HTR-8/SVneo (cell line): ENCODE data around the gene HSPG2.
A peak's percentile ranks its signal among the peaks of the same experiment; 100 is the strongest.
"Not testable (repeated sequence)": the region's sequence is repeated elsewhere in the genome, so short reads cannot be mapped to it uniquely, and the experiment has no call there.

Experiments
- DNase-seq: peaks from one replicate; pipeline ENCODE4 v3.0.0; 2011; ENCODE audit warnings: low spot score, mixed read lengths; ENCODE audit not compliant: insufficient read length
- FAIRE-seq: peaks from 2 replicates; lab custom pipeline; 2011; peaks lifted over from hg19 to GRCh38; lab: Jason Lieb, UNC

The HSPG2 gene

DNA sequence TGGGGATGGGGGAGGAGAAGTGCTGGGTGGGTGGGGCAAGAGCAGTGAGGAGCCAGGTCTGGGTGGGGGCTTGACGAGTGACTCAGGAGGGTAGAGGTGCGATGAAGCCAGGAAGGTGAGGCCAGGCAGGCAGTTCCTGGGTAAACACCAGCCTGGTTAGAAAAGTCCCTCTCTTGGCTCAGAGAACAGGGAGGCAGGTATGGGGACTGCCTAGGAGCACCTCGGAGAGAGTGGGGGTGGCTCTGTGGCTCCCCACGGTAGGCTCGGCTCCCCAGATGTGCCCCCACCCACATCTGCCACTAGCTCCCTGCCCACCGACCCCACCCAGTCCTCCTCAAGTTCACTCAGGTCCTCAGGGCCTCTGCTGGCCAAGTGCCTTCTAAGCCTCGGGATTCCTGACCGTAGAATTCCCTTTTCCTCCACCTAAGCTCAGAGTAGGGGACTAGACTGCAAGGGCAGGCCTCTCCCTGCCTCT is 1.2 kb downstream of the HSPG2 start:
- DNase-seq = no peak
- FAIRE-seq = no peak

DNA sequence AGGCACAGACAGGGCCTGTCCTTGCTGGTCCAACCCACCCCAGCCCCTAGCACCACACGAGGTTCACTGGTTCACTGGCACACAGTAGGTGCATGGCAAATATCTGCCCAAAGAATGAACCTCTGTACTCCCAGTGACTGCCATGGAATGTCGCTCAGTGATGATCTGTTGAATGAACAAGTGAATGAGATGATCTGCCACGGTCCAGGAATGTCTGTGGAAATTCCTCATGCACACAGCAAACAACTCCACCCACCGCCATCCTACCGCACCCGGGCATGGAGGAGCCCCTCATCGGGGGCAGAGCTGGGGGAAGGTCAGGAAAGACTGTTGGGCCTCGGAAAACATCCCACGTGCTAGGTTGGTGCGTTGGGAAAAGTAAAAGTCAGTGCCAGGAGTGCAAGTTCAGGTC is 1.7 kb downstream of the HSPG2 start:
- DNase-seq = no peak
- FAIRE-seq = no peak

DNA sequence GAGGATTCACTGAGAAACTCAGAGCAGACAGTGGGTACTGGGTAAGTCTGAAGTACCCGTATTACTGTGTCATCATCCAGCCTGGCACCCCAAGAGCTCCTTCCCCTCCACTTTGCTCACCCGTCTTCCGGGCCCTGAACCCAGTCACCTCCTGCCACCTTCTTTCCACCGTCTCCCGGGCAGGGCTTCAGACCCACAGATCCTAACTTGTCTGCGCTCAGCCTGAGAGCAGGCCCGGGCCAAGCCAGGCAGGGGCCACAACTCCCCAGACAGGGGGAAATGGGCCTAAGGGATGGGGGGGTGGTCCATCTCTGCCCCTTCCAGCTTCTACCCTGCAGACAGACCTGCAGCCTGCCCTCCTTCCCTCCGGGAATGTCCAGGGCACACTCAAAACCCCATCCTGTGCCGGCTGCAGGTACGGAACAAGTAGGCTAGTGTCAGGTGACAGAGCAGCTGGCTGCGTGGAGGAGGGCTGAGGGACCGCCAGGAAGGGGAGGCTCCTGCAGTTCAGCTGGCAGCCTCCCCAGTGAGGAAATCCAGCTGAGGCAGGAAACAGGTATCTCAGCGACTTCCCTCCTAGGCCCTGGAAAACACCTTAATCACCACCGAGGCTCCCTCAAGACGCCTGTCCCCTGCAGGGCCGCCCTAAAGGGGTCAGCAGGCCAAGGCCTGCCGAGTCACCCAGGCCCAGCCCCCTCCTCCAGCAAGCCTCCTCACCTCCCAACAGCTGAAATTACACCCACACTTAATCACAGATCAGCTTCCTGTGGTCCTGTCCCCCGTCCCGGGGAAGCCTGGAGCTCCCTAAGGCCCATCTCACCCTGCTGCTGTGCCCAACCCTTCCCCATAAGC is 3.5 kb downstream of the HSPG2 start:
- FAIRE-seq = peak; percentile 48
- DNase-seq = no peak

DNA sequence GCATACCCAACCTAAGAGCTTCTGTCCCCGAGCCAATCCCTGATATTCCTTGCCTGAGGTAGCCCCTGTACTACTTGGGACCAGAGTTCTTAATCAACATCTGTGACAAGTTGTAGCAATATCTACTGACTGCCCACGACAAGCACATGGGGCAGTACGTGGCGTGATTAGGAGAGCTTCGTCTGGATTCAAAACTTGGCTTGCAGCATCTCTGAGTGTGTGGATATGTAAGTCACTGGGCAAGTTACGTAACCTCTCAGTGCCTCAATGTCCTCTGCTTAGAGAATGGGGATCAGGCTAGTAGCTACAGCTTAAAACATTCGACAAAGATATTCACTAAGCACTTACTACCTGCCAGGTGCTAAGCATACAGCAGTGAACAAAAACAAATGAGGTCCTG is 5.0 kb downstream of the HSPG2 start:
- DNase-seq (no peak), FAIRE-seq (peak; percentile 40)

DNA sequence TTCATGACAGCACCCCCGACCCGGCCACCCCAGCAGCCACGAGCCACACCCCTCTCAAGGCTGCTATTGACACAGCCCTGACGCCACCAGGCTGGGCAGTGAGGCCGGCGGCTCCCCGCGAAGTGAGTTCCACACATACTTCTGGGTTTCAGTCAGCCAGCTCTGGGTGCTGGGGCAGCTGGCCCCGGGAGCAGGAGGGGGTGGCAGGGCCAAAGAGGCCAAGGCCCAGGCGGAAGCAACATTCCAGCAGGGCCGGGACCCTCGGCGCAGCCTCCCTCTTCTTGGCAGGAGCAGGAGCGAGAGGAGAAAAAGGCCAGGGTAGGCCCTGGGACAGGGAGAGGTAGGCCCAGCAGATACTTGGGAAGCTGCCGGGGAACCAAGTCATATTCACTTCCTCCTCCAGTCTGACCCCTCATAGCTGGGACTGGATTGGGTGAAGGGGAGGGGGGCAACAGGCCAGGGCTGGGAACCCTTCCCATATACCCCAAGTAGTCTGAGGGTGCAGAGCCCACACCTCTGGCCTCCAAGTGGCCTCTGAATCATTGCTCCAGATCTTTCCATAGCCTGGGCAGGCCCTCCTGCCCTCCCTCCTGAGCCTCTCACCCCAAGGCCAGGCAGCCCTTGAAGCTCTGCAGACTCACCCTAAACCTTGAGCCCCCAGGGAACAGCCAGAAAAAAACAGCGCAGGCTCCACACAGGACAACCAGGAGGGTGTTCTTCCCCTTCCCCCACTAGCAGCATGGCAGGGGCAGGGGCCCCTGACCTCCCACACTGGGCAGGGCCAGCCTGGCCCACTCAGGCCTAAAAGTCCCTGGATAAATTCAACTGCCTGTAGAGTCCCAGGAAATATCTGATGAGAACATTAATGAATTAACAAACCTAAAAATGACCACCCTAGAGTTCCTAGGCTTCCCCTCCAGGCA is 5.7 kb downstream of the HSPG2 start:
- FAIRE-seq (peak; percentile 84), DNase-seq (peak; percentile 62)

DNA sequence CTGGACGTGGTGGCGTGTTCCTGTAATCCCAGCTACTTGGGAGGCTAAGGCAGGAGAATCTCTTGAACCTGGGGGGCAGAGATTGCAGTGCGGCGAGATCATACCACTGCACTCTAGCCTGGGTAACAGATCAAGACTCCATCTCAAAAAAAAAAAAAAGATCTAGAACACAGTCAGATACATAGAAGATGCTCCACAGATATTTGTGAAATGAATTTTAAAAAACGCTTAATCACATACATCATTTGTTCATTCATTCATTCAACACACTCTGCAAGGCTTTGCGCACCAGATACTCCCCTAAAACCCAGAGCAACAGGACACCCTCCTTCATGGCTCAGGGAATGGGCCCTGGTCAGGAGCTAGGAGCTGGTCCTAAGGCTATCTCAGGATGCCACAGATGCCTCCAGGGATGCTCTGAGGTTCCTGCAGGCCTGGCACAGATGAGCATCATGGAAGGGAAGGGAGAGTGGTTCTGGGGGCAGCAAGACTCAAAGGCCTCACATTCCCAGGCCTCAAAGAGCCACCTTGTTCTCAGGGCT is 6.4 kb downstream of the HSPG2 start:
- no peak for FAIRE-seq
- no peak for DNase-seq

DNA sequence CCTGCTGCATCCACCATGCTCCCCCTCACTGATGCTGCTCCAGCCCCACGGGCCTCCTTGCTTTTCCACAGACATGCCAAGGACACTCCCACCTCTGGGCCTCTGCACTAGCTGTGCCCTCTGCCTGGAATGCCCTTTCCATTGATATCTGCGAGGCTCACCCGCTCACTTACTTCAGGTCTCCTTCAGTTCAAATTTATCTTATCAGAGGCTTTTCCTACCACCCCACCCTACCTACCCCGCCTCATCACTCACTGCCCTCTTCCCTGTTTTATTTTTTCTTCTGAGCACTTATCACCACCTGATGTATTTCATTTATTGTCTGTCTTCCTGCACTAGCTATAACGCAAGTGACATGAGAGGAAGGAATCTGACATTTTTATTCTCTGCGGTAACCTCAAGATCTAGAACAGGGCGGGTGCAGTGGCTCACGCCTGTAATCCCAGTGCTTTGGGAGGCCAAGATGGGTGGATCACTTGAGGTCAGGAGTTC is 7.0 kb downstream of the HSPG2 start:
- FAIRE-seq = no peak
- no peak for DNase-seq

DNA sequence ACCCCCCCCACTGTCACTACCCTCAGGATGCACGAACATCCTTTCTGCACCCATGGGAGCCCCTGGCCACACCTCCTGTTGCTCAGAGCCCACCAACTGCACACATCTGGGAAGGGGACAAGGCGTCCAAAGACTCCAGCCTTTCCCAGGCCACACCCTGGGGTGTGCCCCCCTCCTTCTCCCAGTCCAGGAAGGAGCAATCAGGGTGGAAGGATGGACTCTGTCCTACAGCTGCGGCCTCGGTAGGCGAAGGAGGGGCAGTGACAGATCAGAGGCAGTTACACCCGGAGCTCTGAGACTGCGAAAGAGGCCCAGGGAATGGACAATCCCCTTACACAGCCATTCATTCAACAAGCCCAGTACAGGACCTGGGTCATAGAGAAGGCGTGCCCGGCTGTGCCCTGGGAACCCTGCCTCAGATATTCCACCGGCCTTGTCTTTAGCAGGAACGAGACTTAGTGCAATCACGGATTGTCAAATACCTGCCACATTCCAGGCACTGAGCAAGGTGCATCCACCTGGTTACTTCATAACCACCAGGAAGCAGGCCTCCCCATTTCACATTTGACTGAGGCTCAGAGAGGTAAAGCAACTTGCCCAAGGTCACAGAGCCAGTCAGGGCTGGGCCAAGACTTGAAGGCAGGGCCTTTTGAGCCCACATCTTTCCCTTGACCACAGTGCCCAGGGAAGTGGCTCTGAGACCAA is 9.4 kb downstream of the HSPG2 start:
- DNase-seq = no peak
- no peak for FAIRE-seq

DNA sequence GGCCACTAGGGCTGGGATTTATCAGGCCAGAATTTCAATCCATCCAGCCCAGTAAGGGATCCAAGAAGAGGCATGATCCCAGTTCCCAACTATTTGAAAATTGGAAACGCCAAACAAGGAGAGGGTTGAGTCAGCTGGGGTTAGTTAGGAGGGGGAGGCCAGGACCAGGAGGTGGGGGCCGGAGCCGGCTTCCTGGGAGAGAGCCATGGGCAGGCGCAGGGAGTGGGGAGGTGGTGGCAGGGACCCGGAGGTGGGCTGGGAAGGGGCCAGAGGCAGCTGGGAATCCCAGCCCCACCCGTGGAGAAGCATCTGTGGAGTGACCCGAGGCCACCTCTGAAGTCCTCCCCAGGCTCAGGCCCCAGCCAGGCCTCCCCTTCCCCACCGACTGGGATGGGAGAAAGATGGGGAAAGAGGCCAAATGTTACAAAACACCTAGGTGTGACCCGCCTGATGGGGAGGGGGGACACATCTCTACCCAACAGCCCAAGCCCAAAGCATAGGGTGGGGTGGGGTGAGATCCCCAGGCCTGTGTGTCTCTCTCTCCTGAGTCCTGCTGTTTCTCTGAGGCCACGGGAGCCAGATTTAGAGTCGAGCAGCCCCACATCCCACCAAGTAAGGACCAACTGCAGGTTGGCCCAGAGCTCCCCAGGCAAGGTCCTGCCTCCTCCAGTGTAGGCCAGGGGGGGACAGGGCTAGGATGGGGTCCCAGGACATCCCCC is 10.1 kb downstream of the HSPG2 start:
- no peak for FAIRE-seq
- no peak for DNase-seq

DNA sequence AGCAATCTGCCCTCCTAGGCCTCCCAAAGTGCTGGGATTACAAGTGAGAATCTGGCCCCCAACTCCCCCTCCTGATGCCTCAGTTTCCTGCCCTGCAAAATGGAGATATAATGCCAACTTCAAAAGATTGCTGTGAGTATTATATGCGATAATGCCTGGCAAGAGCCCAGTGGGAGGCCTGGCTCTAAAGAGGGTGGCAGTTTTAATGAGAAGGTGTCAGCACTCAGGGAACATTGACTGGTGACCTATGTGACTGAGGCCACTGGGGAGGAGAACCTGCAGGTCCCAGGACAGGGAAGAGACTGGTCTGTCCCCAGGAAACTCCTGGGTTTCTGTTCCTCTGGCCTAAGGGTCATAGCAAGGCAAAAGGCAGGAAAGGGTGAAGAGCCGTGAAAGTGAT is 11.0 kb downstream of the HSPG2 start:
- DNase-seq (no peak), FAIRE-seq (no peak)

DNA sequence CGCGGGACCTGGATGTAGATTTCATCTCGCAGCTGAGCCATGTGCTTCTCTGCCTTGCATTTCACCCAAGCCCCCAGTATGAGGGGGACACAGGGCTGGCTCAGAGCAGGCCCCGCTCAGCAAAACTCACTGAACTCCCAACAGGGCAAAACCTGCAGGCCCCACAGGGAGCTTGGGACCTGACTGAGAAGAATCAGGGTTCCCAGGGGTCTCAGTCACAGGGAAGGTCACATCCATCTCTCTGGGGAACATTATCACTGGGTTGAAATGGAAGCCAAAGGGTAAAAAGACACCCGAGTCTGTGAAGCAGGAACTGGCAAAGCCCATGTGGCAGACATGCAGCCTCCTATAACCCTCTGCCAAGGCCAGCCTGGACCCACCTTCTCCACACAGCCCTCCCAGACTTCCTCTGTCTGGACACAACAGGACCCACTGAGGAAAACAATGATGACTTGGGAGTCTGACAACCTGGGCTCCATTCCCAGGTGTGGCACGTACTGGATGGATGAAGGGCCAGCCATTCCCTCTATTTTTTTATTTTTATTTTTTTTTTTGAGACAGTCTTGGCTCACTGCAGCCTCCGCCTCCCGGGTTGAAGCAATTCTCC is 11.7 kb downstream of the HSPG2 start:
- DNase-seq (no peak), FAIRE-seq (no peak)

DNA sequence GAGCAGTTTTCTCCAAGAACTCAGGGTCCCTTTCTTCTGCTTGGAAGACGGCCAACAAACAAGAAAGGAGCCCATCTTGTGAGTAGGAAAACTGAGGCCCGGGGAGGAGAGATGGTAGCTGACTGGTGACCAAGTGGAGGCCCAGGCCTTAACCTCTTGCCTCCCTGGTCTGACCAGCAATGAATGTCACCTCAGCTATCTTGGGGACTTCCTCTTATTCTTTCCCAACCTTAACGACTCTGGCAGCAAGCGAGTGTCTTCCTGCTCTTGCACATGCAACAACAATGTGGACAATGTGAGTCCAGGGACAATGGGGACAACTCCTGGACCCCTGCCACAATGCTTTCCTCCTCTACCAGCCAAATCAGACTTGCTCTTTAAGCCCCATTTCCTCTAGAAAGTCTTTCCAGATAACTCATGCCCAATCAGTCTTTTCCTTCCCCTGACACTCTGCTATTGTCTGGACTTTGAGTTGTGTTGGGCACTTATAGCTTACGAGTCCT is 12.6 kb downstream of the HSPG2 start:
- FAIRE-seq (no peak), DNase-seq (no peak)

DNA sequence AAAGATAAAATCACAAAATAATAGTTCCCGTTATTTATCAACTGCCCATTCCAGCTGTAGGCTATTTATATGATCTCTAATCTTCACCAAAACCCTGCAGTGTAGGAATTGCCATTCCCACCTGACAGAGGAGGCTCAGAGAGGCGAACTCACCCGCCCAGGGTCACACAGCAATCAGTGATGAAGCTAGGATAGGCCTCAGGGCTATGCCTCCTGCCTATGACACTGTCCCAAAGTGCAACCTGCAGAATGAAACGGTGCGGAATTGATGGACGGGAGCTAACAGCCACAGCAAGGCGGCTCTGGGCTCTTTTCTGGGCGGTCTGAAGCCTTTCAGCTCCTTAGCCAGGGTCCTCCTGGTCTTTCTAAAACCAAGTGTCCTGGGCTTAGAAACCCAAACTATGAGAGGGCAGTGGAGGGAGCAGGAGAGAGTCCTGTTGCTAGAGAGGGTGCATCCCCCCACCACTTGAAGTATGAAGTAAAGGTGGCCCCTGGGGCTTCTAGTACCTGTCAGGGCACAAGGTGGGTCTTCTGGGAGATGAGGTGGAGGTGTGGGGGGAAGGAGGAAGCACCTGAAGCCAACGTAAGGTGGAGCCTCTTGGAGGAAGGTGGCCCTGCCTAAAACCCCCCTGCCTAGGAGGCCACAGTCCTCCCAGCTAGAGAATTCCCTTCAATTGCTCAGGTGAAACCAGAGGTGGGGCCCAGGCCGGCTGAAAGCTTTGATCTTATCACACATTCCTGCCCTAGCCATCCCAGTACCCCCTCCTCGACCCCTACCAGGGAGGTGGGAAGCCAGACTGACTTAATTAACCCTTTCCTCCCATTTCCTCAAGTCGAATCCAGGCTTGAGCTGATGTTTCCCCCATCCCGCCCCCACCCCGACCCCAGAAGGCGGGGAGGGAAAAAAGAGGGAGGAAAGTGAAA is 14.8 kb downstream of the HSPG2 start:
- FAIRE-seq (no peak), DNase-seq (no peak)

DNA sequence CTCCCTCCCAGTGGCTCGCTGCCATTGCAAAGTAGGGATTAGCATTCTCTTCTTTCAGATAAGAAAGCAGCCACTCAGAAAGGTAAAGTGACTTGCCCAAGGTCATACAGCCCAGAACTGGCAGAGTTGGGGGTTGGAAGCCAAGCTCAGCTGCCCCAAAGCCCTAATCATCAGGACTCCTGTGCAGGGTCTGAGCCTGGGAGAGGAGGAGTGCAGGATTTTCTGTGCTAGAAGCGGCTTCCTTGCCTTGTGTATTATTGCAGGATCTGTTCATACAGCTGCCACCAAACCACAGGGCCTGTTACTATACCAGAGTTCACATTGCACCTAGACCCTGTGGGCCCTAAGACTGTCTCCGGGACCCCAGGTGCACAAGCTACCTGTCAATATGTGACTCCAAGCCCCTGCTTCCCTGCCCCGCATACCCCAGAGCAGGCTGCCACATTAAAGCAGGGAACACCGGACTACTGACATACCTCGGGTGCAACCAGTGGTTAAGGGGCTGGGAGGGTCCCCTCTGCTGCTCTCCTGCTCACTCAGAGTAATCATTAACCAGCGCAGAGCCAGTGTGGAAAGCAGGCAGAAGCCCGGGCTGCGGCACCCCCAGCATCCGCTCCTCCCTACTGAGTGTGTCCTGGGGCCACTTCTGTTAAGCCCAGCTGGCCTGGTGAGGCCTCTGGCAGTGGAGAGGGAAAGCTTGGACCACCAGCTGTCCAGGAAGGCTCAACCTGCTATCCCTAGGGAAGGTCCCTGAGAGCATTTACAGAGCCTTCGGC is 15.8 kb downstream of the HSPG2 start:
- DNase-seq (no peak), FAIRE-seq (no peak)

DNA sequence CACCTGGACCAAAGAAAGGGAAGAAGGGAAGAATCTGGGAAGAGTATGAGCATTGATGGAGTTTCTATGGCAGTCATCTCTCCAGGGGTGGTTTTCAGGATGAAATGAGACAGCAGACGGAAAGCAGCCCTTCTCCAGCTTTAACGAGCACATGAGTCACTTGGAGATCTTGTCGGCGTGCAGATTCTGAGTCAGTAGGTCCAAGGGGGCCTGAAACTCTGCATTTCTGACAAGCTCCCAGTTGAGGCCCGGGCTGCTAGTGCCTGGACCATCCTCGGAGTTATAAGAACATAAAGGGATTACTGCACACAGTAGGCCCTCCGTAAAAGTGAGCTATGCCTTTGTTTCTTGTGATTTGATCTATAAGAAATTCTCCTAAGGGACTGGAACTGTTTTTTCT is 17.6 kb downstream of the HSPG2 start:
- DNase-seq = no peak
- no peak for FAIRE-seq

DNA sequence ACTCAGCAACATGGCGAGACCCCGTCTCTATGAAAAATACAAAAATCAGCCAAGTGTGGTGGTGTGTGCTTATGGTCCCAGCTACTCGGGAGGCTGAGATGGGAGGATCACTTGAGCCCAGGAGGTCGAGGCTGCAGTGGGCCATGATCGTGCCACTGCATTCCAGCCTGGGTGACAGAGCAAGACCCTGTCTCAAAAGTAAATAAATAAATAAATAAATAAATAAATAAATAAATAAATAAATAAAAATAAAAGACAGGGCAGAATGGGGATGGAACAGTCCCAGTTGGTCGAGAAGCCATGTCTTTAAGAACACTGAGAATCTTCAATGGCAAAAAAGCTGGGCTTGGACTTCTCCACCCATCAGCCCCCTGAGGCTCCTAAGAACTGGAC is 19.9 kb downstream of the HSPG2 start:
- FAIRE-seq, DNase-seq: not testable (repeated sequence)
